ENCODE data around the gene GSE1. TPM values are rescaled to one million over a fixed set of nuclear protein-coding genes. Genes with fewer than 3 reads are reported as not detected.

GSE1 gene
- polyA plus RNA-seq, 1 donor, result 94.9 TPM

- Histone ChIP-seq H3K27ac (ENCODE audit: low read length) (no peak overlapping the region), H3K9me3 (ENCODE audit: control insufficient read depth, low read depth, low read length) (no peaks in the 10 kb centered on the region), H3K27me3 (ENCODE audit: control insufficient read depth, insufficient read depth, low read length) (no peaks in the 10 kb centered on the region), H3K36me3 (ENCODE audit: control insufficient read depth, insufficient read depth, low read length) (peaks cover 53% of the 10 kb centered on the region), H3K4me3 (ENCODE audit: low read length) (no peak overlapping the region), H3K4me1 (ENCODE audit: control insufficient read depth, insufficient read depth, low read length) (peaks cover 14% of the 10 kb centered on the region)
- no peak for DNase-seq
- WGBS (ENCODE audit: insufficient coverage, low lambda C conversion rate), result no CpG with 5 or more reads among the region's 16 CpGs
Measured at GRCh38 chr16:85649411-85650134, 36.5 kb downstream of the GSE1 start.

GRCh38 chr16:85650135-85650843 is 37.2 kb downstream of the GSE1 start:
- no CpG with 5 or more reads among the region's 39 CpGs for WGBS (ENCODE audit: insufficient coverage, low lambda C conversion rate)
- Histone ChIP-seq H3K9me3 (ENCODE audit: control insufficient read depth, low read depth, low read length) (no peaks in the 10 kb centered on the region), H3K27ac (ENCODE audit: low read length) (no peak overlapping the region), H3K4me1 (ENCODE audit: control insufficient read depth, insufficient read depth, low read length) (peaks cover 8% of the 10 kb centered on the region), H3K27me3 (ENCODE audit: control insufficient read depth, insufficient read depth, low read length) (no peaks in the 10 kb centered on the region), H3K4me3 (ENCODE audit: low read length) (no peak overlapping the region), H3K36me3 (ENCODE audit: control insufficient read depth, insufficient read depth, low read length) (peaks cover 59% of the 10 kb centered on the region)
- no peak for DNase-seq

GRCh38 chr16:85650844-85651628 is 37.9 kb downstream of the GSE1 start:
- Histone ChIP-seq H3K4me3 (ENCODE audit: low read length) (no peak overlapping the region), H3K27me3 (ENCODE audit: control insufficient read depth, insufficient read depth, low read length) (no peaks in the 10 kb centered on the region), H3K9me3 (ENCODE audit: control insufficient read depth, low read depth, low read length) (no peaks in the 10 kb centered on the region), H3K4me1 (ENCODE audit: control insufficient read depth, insufficient read depth, low read length) (peaks cover 8% of the 10 kb centered on the region), H3K36me3 (ENCODE audit: control insufficient read depth, insufficient read depth, low read length) (peaks cover 65% of the 10 kb centered on the region), H3K27ac (ENCODE audit: low read length) (no peak overlapping the region)
- DNase-seq, result peak in 1 of 2 donors; percentile 26
- no CpG with 5 or more reads among the region's 42 CpGs for WGBS (ENCODE audit: insufficient coverage, low lambda C conversion rate)

- WGBS (ENCODE audit: insufficient coverage, low lambda C conversion rate), result no CpG with 5 or more reads among the region's 27 CpGs
- peak in 1 of 2 donors; percentile 37 for DNase-seq
- Histone ChIP-seq H3K9me3 (ENCODE audit: control insufficient read depth, low read depth, low read length) (no peaks in the 10 kb centered on the region), H3K27ac (ENCODE audit: low read length) (no peak overlapping the region), H3K36me3 (ENCODE audit: control insufficient read depth, insufficient read depth, low read length) (peaks cover 69% of the 10 kb centered on the region), H3K4me1 (ENCODE audit: control insufficient read depth, insufficient read depth, low read length) (peaks cover 8% of the 10 kb centered on the region), H3K27me3 (ENCODE audit: control insufficient read depth, insufficient read depth, low read length) (no peaks in the 10 kb centered on the region), H3K4me3 (ENCODE audit: low read length) (no peak overlapping the region)
Measured at GRCh38 chr16:85651629-85652430, 38.7 kb downstream of the GSE1 start.

- WGBS (ENCODE audit: insufficient coverage, low lambda C conversion rate), result no CpG with 5 or more reads among the region's 35 CpGs
- Histone ChIP-seq H3K36me3 (ENCODE audit: control insufficient read depth, insufficient read depth, low read length) (peaks cover 77% of the 10 kb centered on the region), H3K9me3 (ENCODE audit: control insufficient read depth, low read depth, low read length) (no peaks in the 10 kb centered on the region), H3K4me1 (ENCODE audit: control insufficient read depth, insufficient read depth, low read length) (peaks cover 8% of the 10 kb centered on the region), H3K27me3 (ENCODE audit: control insufficient read depth, insufficient read depth, low read length) (no peaks in the 10 kb centered on the region), H3K27ac (ENCODE audit: low read length) (peak overlapping the region; percentile 59), H3K4me3 (ENCODE audit: low read length) (no peak overlapping the region)
- peak in 1 of 2 donors; percentile 51 for DNase-seq
Measured at GRCh38 chr16:85652431-85653221, 39.5 kb downstream of the GSE1 start.

DNA sequence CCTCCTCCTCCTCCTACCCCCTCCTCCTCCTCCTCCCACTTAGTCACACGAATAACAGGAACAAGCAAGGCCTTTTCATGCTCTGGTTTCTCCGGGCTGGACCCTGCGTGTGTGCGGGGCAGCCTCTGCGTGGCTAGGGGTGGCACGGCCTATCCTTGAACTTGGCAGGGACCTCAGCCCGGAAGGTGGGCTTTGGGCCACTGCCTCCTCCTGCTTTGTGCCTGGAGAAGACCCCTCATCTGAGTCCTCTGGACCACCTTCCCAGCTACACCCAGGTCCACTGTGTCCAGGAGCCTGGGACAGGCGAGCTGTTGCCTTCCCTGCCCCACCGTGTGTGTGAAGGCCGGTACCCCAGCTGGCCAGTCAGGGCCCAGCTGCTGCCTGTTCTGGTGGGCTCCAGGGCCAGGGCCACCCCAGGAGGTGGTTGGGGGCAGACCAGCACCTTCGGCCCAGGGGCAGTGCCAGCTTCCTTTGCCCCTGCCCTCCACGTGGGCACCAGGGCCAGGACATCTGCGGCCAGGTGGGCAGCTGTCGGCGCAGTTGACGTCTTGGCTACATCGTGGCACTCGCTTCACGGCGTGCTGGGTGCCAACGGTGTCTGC is 40.3 kb downstream of the GSE1 start:
- Histone ChIP-seq H3K4me1 (ENCODE audit: control insufficient read depth, insufficient read depth, low read length) (peaks cover 8% of the 10 kb centered on the region), H3K4me3 (ENCODE audit: low read length) (no peak overlapping the region), H3K27me3 (ENCODE audit: control insufficient read depth, insufficient read depth, low read length) (no peaks in the 10 kb centered on the region), H3K9me3 (ENCODE audit: control insufficient read depth, low read depth, low read length) (no peaks in the 10 kb centered on the region), H3K36me3 (ENCODE audit: control insufficient read depth, insufficient read depth, low read length) (peaks cover 80% of the 10 kb centered on the region), H3K27ac (ENCODE audit: low read length) (peak overlapping the region; percentile 23)
- no CpG with 5 or more reads among the region's 21 CpGs for WGBS (ENCODE audit: insufficient coverage, low lambda C conversion rate)
- DNase-seq, result no peak

GRCh38 chr16:85654251-85655095 is 41.4 kb downstream of the GSE1 start:
- no CpG with 5 or more reads among the region's 41 CpGs for WGBS (ENCODE audit: insufficient coverage, low lambda C conversion rate)
- DNase-seq, result no peak
- Histone ChIP-seq H3K27ac (ENCODE audit: low read length) (no peak overlapping the region), H3K9me3 (ENCODE audit: control insufficient read depth, low read depth, low read length) (no peaks in the 10 kb centered on the region), H3K4me3 (ENCODE audit: low read length) (no peak overlapping the region), H3K27me3 (ENCODE audit: control insufficient read depth, insufficient read depth, low read length) (no peaks in the 10 kb centered on the region), H3K4me1 (ENCODE audit: control insufficient read depth, insufficient read depth, low read length) (peaks cover 11% of the 10 kb centered on the region), H3K36me3 (ENCODE audit: control insufficient read depth, insufficient read depth, low read length) (peaks cover 79% of the 10 kb centered on the region)

DNA sequence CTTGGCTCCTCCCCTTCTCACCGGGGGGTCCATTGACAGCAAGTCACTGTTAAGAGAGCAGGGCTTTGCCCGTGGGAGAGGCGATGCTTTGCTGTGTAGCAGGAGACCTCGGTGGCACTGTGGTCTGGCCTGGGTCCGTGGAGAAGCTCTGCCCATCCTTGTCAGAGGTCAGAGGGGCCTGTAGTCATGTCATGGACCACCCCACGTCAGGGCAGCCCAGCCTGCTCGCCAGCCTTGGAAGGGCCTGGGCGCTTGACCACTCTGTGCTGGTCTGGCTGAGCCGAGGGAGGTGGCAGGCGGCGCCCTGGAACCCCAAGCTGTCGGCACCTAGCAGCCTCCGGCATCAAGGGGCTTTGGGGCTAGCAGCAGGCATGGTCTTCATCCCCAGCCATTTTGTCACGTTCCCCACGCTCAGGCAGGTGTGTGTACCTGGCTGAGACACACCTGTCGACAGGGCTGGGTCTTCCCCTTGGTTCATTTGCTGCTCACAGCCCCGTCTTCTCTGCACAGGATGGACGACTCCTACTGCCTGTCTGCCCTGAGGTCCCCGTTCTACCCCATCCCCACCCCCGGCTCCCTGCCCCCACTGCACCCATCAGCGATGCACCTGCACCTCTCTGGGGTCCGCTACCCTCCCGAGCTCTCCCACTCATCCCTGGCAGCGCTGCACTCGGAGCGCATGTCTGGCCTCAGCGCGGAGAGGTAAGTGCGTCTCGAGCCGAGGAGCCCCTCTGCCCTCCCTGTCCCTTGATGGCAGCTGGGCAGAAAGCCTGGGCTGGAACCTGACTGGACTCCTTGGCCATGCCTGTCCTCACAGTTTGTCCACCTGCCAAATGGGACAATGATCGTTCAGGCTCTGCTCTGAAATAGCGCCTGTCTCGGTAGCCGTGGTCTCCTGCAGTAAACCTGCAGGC is 42.4 kb downstream of the GSE1 start:
- H3K27ac ChIP-seq (ENCODE audit: low read length), result no peak overlapping the region
- DNase-seq, result no peak
- peaks cover 78% of the 10 kb centered on the region for H3K36me3 ChIP-seq (ENCODE audit: control insufficient read depth, insufficient read depth, low read length)
- H3K4me1 ChIP-seq (ENCODE audit: control insufficient read depth, insufficient read depth, low read length), result peaks cover 11% of the 10 kb centered on the region
- WGBS (ENCODE audit: insufficient coverage, low lambda C conversion rate), result 100% methylated on average over 4 of the region's 35 CpGs
- H3K9me3 ChIP-seq (ENCODE audit: control insufficient read depth, low read depth, low read length), result no peaks in the 10 kb centered on the region
- H3K27me3 ChIP-seq (ENCODE audit: control insufficient read depth, insufficient read depth, low read length), result no peaks in the 10 kb centered on the region
- no peak overlapping the region for H3K4me3 ChIP-seq (ENCODE audit: low read length)
